CD4-positive, alpha-beta T cell treated with Interleukin-4 for 1 hour (primary cell): ENCODE data around the gene EXOC2.

Experiments used
- DNase-seq, 2 donors: peaks; one replicate each; pipeline ENCODE4 v3.0.0-alpha.2; 2020 to 2022

EXOC2 gene

GRCh38 chr6:492816-493414 is 200.0 kb downstream of the EXOC2 start:
- DNase-seq: no peak

- no peak for DNase-seq
These were observed 200.8 kb downstream of the EXOC2 start for GRCh38 chr6:492178-492577.

GRCh38 chr6:491233-491632 is 201.7 kb downstream of the EXOC2 start:
- DNase-seq: peak in 1 of 2 donors; percentile 39

GRCh38 chr6:490251-491037 is 202.5 kb downstream of the EXOC2 start:
- DNase-seq: no peak

GRCh38 chr6:489762-490161 is 203.2 kb downstream of the EXOC2 start:
- DNase-seq: no peak

- DNase-seq: no peak
These were observed 203.9 kb downstream of the EXOC2 start for GRCh38 chr6:489001-489400.

GRCh38 chr6:487956-488355 is 205.0 kb downstream of the EXOC2 start:
- DNase-seq: peak in 1 of 2 donors; percentile 70

GRCh38 chr6:485655-486170 is 207.2 kb downstream of the EXOC2 start:
- no peak for DNase-seq

GRCh38 chr6:484746-485145 is 208.2 kb downstream of the EXOC2 start:
- no peak for DNase-seq

GRCh38 chr6:484086-484745 is 208.7 kb downstream of the EXOC2 start:
- DNase-seq: no peak

- no peak for DNase-seq
These were observed 217.6 kb downstream of the EXOC2 start for GRCh38 chr6:475314-475713.

- DNase-seq: peak; percentile 68 to 70
These were observed 218.3 kb downstream of the EXOC2 start for GRCh38 chr6:474453-475185.

- DNase-seq: no peak
These were observed 219.0 kb downstream of the EXOC2 start for GRCh38 chr6:473768-474452.

- DNase-seq: no peak
These were observed 219.6 kb downstream of the EXOC2 start for GRCh38 chr6:473356-473755.

- no peak for DNase-seq
These were observed 222.0 kb downstream of the EXOC2 start for GRCh38 chr6:470901-471448.

GRCh38 chr6:470051-470900 is 222.7 kb downstream of the EXOC2 start:
- no peak for DNase-seq

GRCh38 chr6:467671-468082 is 225.3 kb downstream of the EXOC2 start:
- no peak for DNase-seq

GRCh38 chr6:467111-467510 is 225.8 kb downstream of the EXOC2 start:
- no peak for DNase-seq

- no peak for DNase-seq
These were observed 226.4 kb downstream of the EXOC2 start for GRCh38 chr6:466564-466963.

- DNase-seq: no peak
These were observed 227.2 kb downstream of the EXOC2 start for GRCh38 chr6:465531-466348.
